ENCODE results near the gene NRP2. TPM values are rescaled to one million over a fixed set of nuclear protein-coding genes. Genes with fewer than 3 reads are reported as not detected.

The NRP2 gene
- total and polyA plus RNA-seq, 2 of the 13 experiments (the other 11 are each of a cell fraction or from before 2014, with no cell fraction given): 0.65 to 1.4 TPM

GRCh38 chr2:205752296-205752820, 70.1 kb downstream of the NRP2 start:
- no peak for ATAC-seq
- no peaks in the 10 kb centered on the region for H3K9me3 ChIP-seq (ENCODE audit: low read length)
- peaks cover 8% of the 10 kb centered on the region for H3K4me1 ChIP-seq (ENCODE audit: insufficient read depth, low read length)
- H2AFZ ChIP-seq (ENCODE audit: low read length): no peak overlapping the region
- BruUV-seq (replicated peaks): no TSS peak
- CTCF ChIA-PET (ENCODE audit: low intra/inter-chr PET ratio, low total read pairs): no interaction called here
- H3K36me3 ChIP-seq (replicated peaks in 1 of 2; ENCODE audit: control insufficient read depth in 1 of 2, insufficient read depth in 2 of 2, low read length in 2 of 2): no peaks in the 10 kb centered on the region
- H3K4me2 ChIP-seq (ENCODE audit: low read depth, low read length): no peak overlapping the region
- no peak overlapping the region for H3K27ac ChIP-seq (ENCODE audit: extremely low read length, insufficient read depth, low read length)
- no peaks in the 10 kb centered on the region for H4K20me1 ChIP-seq (ENCODE audit: insufficient read depth, low read length)
- intact Hi-C loops (cut with micrococcal nuclease; ENCODE audit: unreplicated experiment) (no loop called here), in situ Hi-C loops (cut with HindIII; ENCODE audit: extremely low pct_ligation_motif_present, low pct_unique_long_range_greater_than_20kb) (no loop called here)
- no peak overlapping the region for H3K9ac ChIP-seq (ENCODE audit: insufficient read depth, low read depth, low read length)
- H3K27me3 ChIP-seq (ENCODE audit: control insufficient read depth in 1 of 2, insufficient read depth in 2 of 2, low read length in 2 of 2): peaks cover 0 to 3% of the 10 kb centered on the region in 2 experiments; a peak in 1 of 5 replicates
- no peak for TF ChIP-seq TMF1 (CRISPR knock-in tag; IDR thresholded peaks at IDR 0.05; ENCODE audit: low read depth)
- TF ChIP-seq ZNF460 (CRISPR knock-in tag; IDR thresholded peaks at IDR 0.05; ENCODE audit: borderline replicate concordance): no peak
- no peak for TF ChIP-seq XRCC5 (optimal IDR thresholded peaks at IDR 0.05; ENCODE audit: low read length)
- no peak for TF ChIP-seq MTA1 (CRISPR knock-in tag; IDR thresholded peaks at IDR 0.05; ENCODE audit: borderline replicate concordance)
- no peak for TF ChIP-seq MIER3 (CRISPR knock-in tag; IDR thresholded peaks at IDR 0.05; ENCODE audit: borderline replicate concordance)
- TF ChIP-seq ZNF547 (CRISPR knock-in tag; IDR thresholded peaks at IDR 0.05): no peak
- H3K79me2 ChIP-seq (ENCODE audit: insufficient read depth, low read length): no peaks in the 10 kb centered on the region
- H3K4me3 ChIP-seq (replicated peaks in 1 of 3; ENCODE audit: insufficient read depth in 1 of 3, low read depth in 2 of 3, low read length in 3 of 3): no peak overlapping the region
- no peak for FAIRE-seq
- POLR2A ChIA-PET: no interaction called here
- 79% methylated on average over 4 of the region's 4 CpGs for WGBS (ENCODE audit: low lambda C conversion rate)
- no peak for DNase-seq (ENCODE audit: low spot score)

DNA sequence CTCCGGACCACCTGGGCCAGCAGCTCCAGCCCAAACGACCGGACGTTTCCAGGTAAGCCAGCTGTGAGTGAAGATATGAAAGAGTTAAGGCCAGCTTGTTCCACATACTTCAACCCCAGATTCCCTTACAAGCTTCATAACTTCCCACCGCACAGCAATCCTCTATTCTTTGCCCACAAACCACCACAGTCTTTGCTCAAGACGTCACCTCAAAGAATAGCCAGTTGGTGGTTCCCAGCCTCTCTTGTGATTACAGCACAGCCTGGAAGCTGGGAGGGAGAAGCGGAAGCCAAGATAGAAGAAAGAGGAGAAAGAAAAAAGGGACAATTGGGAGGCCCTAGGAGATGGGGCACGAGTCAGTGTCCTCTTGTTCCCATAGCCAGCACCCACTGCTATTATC, 70.6 kb downstream of the NRP2 start:
- H3K79me2 ChIP-seq (ENCODE audit: insufficient read depth, low read length): no peaks in the 10 kb centered on the region
- no peak for ATAC-seq
- BruUV-seq (replicated peaks): no TSS peak
- TF ChIP-seq CENPX (CRISPR knock-in tag; IDR thresholded peaks at IDR 0.05): no peak
- TF ChIP-seq ZNF333 (CRISPR knock-in tag; IDR thresholded peaks at IDR 0.05; ENCODE audit: borderline replicate concordance): no peak
- no peak for TF ChIP-seq FLYWCH1 (CRISPR knock-in tag; IDR thresholded peaks at IDR 0.05)
- no peak for TF ChIP-seq CEBPG (CRISPR knock-in tag; IDR thresholded peaks at IDR 0.05)
- no peak for TF ChIP-seq CREM (IDR thresholded peaks at IDR 0.05)
- TF ChIP-seq CREM (CRISPR knock-in tag; IDR thresholded peaks at IDR 0.05): no peak
- TF ChIP-seq GABPA (IDR thresholded peaks at IDR 0.05; ENCODE audit: low read depth, low read length): no peak
- TF ChIP-seq GABPA (CRISPR knock-in tag; IDR thresholded peaks at IDR 0.05; ENCODE audit: low read depth): no peak
- TF ChIP-seq KLF16 (CRISPR knock-in tag; IDR thresholded peaks at IDR 0.05): no peak
- TF ChIP-seq CHD2 (IDR thresholded peaks at IDR 0.05; ENCODE audit: low read depth, low read length): no peak
- CTCF ChIA-PET (ENCODE audit: low intra/inter-chr PET ratio, low total read pairs): no interaction called here
- no peak for FAIRE-seq
- H3K27ac ChIP-seq (ENCODE audit: extremely low read length, insufficient read depth, low read length): no peak overlapping the region
- intact Hi-C loops (cut with micrococcal nuclease; ENCODE audit: unreplicated experiment): no loop called here
- no peaks in the 10 kb centered on the region for H4K20me1 ChIP-seq (ENCODE audit: insufficient read depth, low read length)
- no peak for DNase-seq (ENCODE audit: low spot score)
- no peak overlapping the region for H2AFZ ChIP-seq (ENCODE audit: low read length)
- no peaks in the 10 kb centered on the region for H3K36me3 ChIP-seq (replicated peaks in 1 of 2; ENCODE audit: control insufficient read depth in 1 of 2, insufficient read depth in 2 of 2, low read length in 2 of 2)
- H3K4me2 ChIP-seq (ENCODE audit: low read depth, low read length): no peak overlapping the region
- H3K9ac ChIP-seq (ENCODE audit: insufficient read depth, low read depth, low read length): no peak overlapping the region
- H3K4me3 ChIP-seq (replicated peaks in 1 of 3; ENCODE audit: insufficient read depth in 1 of 3, low read depth in 2 of 3, low read length in 3 of 3): no peak overlapping the region
- in situ Hi-C loops (cut with HindIII; ENCODE audit: extremely low pct_ligation_motif_present, low pct_unique_long_range_greater_than_20kb): no loop called here
- WGBS (ENCODE audit: low lambda C conversion rate): 56% methylated on average over 8 of the region's 8 CpGs
- H3K27me3 ChIP-seq (ENCODE audit: control insufficient read depth in 1 of 2, insufficient read depth in 2 of 2, low read length in 2 of 2): peaks cover 0 to 3% of the 10 kb centered on the region in 2 experiments; a peak in 1 of 5 replicates
- POLR2A ChIA-PET: no interaction called here
- H3K9me3 ChIP-seq (ENCODE audit: low read length): no peaks in the 10 kb centered on the region
- H3K4me1 ChIP-seq (ENCODE audit: insufficient read depth, low read length): peaks cover 8% of the 10 kb centered on the region
